H1 (cell line): ENCODE data around the gene MEF2C. TPM values are rescaled to one million over a fixed set of nuclear protein-coding genes. Genes with fewer than 3 reads are reported as not detected.

ENCODE experiments used
- CTCF ChIA-PET: fragments of 300-600 bp; sonication (Branson Sonifier 250); formaldehyde crosslinking; loops from one replicate; lab custom pipeline; 2021; ENCODE audit not compliant: partially characterized antibody; lab: Charles Lee
- POLR2A ChIA-PET: fragments of 300-600 bp; sonication (Branson Sonifier 250); formaldehyde crosslinking; loops from one replicate; lab custom pipeline; 2021; ENCODE audit warnings: inconsistent platforms; ENCODE audit not compliant: partially characterized antibody; lab: Charles Lee
- DNase-seq, 2 experiments: peaks; one replicate each; pipeline versions ENCODE4 v3.0.0 to v3.0.0-alpha.2; 2010 to 2022; ENCODE audit warnings: low spot score in 2 of 2, low read depth in 1 of 2, mixed read lengths in 1 of 2
- FAIRE-seq: peaks from 2 replicates; lab custom pipeline; 2011; peaks lifted over from hg19 to GRCh38; lab: Jason Lieb, UNC
- H2AFZ ChIP-seq: 2 replicates; pipeline ENCODE4 v1.8.1; 2012; ENCODE audit warnings: low read length, inconsistent platforms
- H2AK5ac ChIP-seq: 2 replicates; pipeline ENCODE4 v1.6.1; 2013; ENCODE audit warnings: low read depth, low read length
- H2BK120ac ChIP-seq: replicated peaks from 2 replicates; pipeline ENCODE3; 2013; ENCODE audit warnings: low read depth, low read length, inconsistent platforms
- H2BK12ac ChIP-seq: 2 replicates; pipeline ENCODE4 v1.6.1; 2013; ENCODE audit warnings: low read depth, low read length
- H2BK15ac ChIP-seq: 2 replicates; pipeline ENCODE4 v1.6.1; 2013; ENCODE audit warnings: low read length
- H2BK20ac ChIP-seq: 2 replicates; pipeline ENCODE4 v1.6.1; 2013; ENCODE audit warnings: low read length
- H2BK5ac ChIP-seq: 2 replicates; pipeline ENCODE4 v1.6.1; 2013; ENCODE audit warnings: low read depth, low read length
- H3K14ac ChIP-seq: 2 replicates; pipeline ENCODE4 v1.6.1; 2013; ENCODE audit warnings: inconsistent platforms; ENCODE audit not compliant: insufficient read length
- H3K18ac ChIP-seq: 2 replicates; pipeline ENCODE4 v1.6.1; 2013; ENCODE audit warnings: low read length; ENCODE audit errors: extremely low read depth
- H3K23ac ChIP-seq: 2 replicates; pipeline ENCODE4 v1.6.1; 2013; ENCODE audit warnings: inconsistent platforms; ENCODE audit not compliant: insufficient read length
- H3K23me2 ChIP-seq: 2 replicates; pipeline ENCODE4 v1.6.1; 2013; ENCODE audit warnings: low read depth, low read length
- H3K27ac ChIP-seq: 2 replicates; pipeline ENCODE4 v1.6.1; 2011; ENCODE audit warnings: low read depth, low read length, inconsistent platforms
- H3K27me3 ChIP-seq, 4 experiments: replicated peaks in 1 of 4; 1 replicate in 1 of 4; 2 replicates in 3 of 4; pipeline versions ENCODE4 v1.6.1 to v1.8.1; 2011 to 2013; ENCODE audit warnings: low read length in 3 of 4, mild to moderate bottlenecking in 3 of 4, inconsistent platforms in 2 of 4, mixed read lengths in 2 of 4, moderate library complexity in 1 of 4; ENCODE audit not compliant: control insufficient read depth in 3 of 4, insufficient read depth in 3 of 4; ENCODE audit errors: extremely low read depth in 1 of 4
- H3K36me3 ChIP-seq, 4 experiments: 2 replicates each; pipeline versions ENCODE4 v1.6.1 to v1.8.1; 2011 to 2013; ENCODE audit warnings: mild to moderate bottlenecking in 4 of 4, low read length in 3 of 4, moderate library complexity in 2 of 4, control low read depth in 1 of 4, inconsistent platforms in 1 of 4; ENCODE audit not compliant: insufficient read depth in 4 of 4, control insufficient read depth in 2 of 4
- H3K4ac ChIP-seq: replicated peaks from 2 replicates; pipeline ENCODE3; 2013; ENCODE audit warnings: low read length, low read depth, mixed read lengths, inconsistent platforms; ENCODE audit not compliant: insufficient read length
- H3K4me1 ChIP-seq, 4 experiments: replicated peaks in 1 of 4; 1 replicate in 1 of 4; 2 replicates in 3 of 4; pipeline versions ENCODE4 v1.6.1 to v1.8.1; 2011 to 2013; ENCODE audit warnings: low read length in 3 of 4, inconsistent platforms in 2 of 4, mixed read lengths in 1 of 4; ENCODE audit not compliant: insufficient read depth in 4 of 4, control insufficient read depth in 3 of 4
- H3K4me2 ChIP-seq, 2 experiments: 2 replicates each; pipeline versions ENCODE4 v1.6.1 to v1.8.1; 2011 to 2013; ENCODE audit warnings: low read depth in 2 of 2, low read length in 2 of 2, control low read depth in 1 of 2, inconsistent platforms in 1 of 2, mild to moderate bottlenecking in 1 of 2; ENCODE audit not compliant: insufficient read depth in 1 of 2
- H3K4me3 ChIP-seq, 4 experiments: fragments of 200-600, 300-600 bp in 1 of 4; sonication (generic), shearing (Covaris generic), sonication (Bioruptor Twin) in 1 of 4; 2 replicates each; pipeline versions ENCODE4 v1.5.1 to v1.8.1; 2011 to 2016; ENCODE audit warnings: low read length in 4 of 4, low read depth in 3 of 4, control low read depth in 2 of 4, inconsistent platforms in 2 of 4, mild to moderate bottlenecking in 2 of 4, mixed read lengths in 1 of 4, moderate library complexity in 1 of 4; ENCODE audit not compliant: insufficient read depth in 2 of 4; ENCODE audit errors: extremely low read depth in 1 of 4
- H3K56ac ChIP-seq: replicated peaks from 2 replicates; pipeline ENCODE3; 2013; ENCODE audit warnings: low read depth, mild to moderate bottlenecking, mixed read lengths, low read length, inconsistent platforms; ENCODE audit not compliant: insufficient read length
- H3K79me1 ChIP-seq: 2 replicates; pipeline ENCODE4 v1.6.1; 2013; ENCODE audit warnings: low read depth, low read length, control low read depth
- H3K79me2 ChIP-seq, 2 experiments: 2 replicates each; pipeline versions ENCODE4 v1.6.1 to v1.8.1; 2012 to 2013; ENCODE audit warnings: low read length in 2 of 2, mild to moderate bottlenecking in 2 of 2, inconsistent platforms in 1 of 2; ENCODE audit not compliant: insufficient read depth in 2 of 2, control insufficient read depth in 1 of 2
- H3K9ac ChIP-seq, 4 experiments: replicated peaks in 1 of 4; 1 replicate in 1 of 4; 2 replicates in 3 of 4; pipeline versions ENCODE4 v1.6.1 to v1.8.1; 2011 to 2013; ENCODE audit warnings: low read depth in 3 of 4, low read length in 3 of 4, control low read depth in 2 of 4, mild to moderate bottlenecking in 2 of 4, moderate library complexity in 2 of 4, inconsistent platforms in 1 of 4; ENCODE audit errors: extremely low read depth in 1 of 4
- H3K9me3 ChIP-seq, 2 experiments: 2 replicates each; pipeline versions ENCODE4 v1.6.1 to v1.8.1; 2012 to 2013; ENCODE audit warnings: mild to moderate bottlenecking in 2 of 2, moderate library complexity in 2 of 2, control low read depth in 1 of 2, inconsistent platforms in 1 of 2, low read depth in 1 of 2, low read length in 1 of 2, mixed read lengths in 1 of 2; ENCODE audit not compliant: insufficient read depth in 2 of 2
- H4K20me1 ChIP-seq, 2 experiments: replicated peaks in 1 of 2; 2 replicates each; pipeline versions ENCODE3 to v1.8.1; 2011 to 2013; ENCODE audit warnings: inconsistent platforms in 2 of 2, low read length in 2 of 2, mild to moderate bottlenecking in 1 of 2; ENCODE audit not compliant: insufficient read depth in 2 of 2, control insufficient read depth in 1 of 2
- H4K5ac ChIP-seq: 2 replicates; pipeline ENCODE4 v1.6.1; 2013; ENCODE audit warnings: low read length, low read depth, mixed read lengths, inconsistent platforms; ENCODE audit not compliant: insufficient read length
- H4K8ac ChIP-seq: 2 replicates; pipeline ENCODE4 v1.8.0; 2013; ENCODE audit warnings: mild to moderate bottlenecking, moderate library complexity, low read length, inconsistent platforms; ENCODE audit not compliant: insufficient read depth; ENCODE audit errors: extremely low read depth
- H4K91ac ChIP-seq: replicated peaks from 2 replicates; pipeline ENCODE3; 2013; ENCODE audit warnings: low read length, mixed read lengths, inconsistent platforms; ENCODE audit not compliant: insufficient read length
- SP4 ChIP-seq: IDR thresholded peaks from 2 replicates; pipeline ENCODE4 v1.6.1; 2012; ENCODE audit warnings: low read length, inconsistent platforms
- SRF ChIP-seq: IDR thresholded peaks from 2 replicates; pipeline ENCODE4 v1.6.1; 2011; ENCODE audit warnings: mild to moderate bottlenecking, low read depth, low read length, moderate library complexity
- WGBS, 2 experiments: shearing (Covaris generic) in 1 of 2; methylation state at CpG; one replicate each; pipeline versions ENCODE4 v1.1.6 to v1.1.7; 2013 to 2015; ENCODE audit warnings: low lambda C conversion rate in 2 of 2, mixed read lengths in 2 of 2, inconsistent platforms in 1 of 2, low coverage in 1 of 2, missing lambda C conversion rate in 1 of 2; ENCODE audit not compliant: insufficient replicate concordance in 2 of 2, insufficient coverage in 1 of 2, insufficient read length in 1 of 2; ENCODE audit errors: extremely low coverage in 1 of 2, missing lambda C conversion rate in 1 of 2; 5-methylcytosine and 5-hydroxymethylcytosine counted together
- polyA plus RNA-seq, 7 experiments: library from polyadenylated mRNA; depleted of rRNA in 3 of 7; stranded (reverse) in 5 of 7; unstranded in 2 of 7; fragments of >200 nt in 5 of 7; fragments of 200-250 nt in 2 of 7; gene quantifications; 1 replicate in 5 of 7; 2 replicates in 1 of 7; 4 replicates in 1 of 7; pipeline versions ENCODE4 v1.2.1 to v1.2.3, GENCODE V29; 2011 to 2013; ENCODE audit warnings: missing spikeins in 2 of 7, mixed read lengths in 2 of 7
- total RNA-seq: library from RNA; stranded (reverse); fragmentation: NEBNext Ultra II Directional; extraction: Animal tissue kit (Norgen Biotek cat#: 25700); gene quantifications from 2 replicates; pipeline ENCODE4 v1.2.1, GENCODE V29; 2021

MEF2C gene
- total and polyA plus RNA-seq, 2 of the 8 experiments (the other 6 are each of a cell fraction or from before 2014, with no cell fraction given) = 0.59 to 0.99 TPM

- H3K36me3 ChIP-seq = no peaks in the 10 kb centered on the region
- no peak overlapping the region for H2BK120ac ChIP-seq
- H3K27me3 ChIP-seq = peaks cover 0 to 1% (median 0%) of the 10 kb centered on the region in 4 experiments; a peak in 1 of 7 replicates
- no peak overlapping the region for H3K23ac ChIP-seq
- H3K27ac ChIP-seq = no peak overlapping the region
- H2BK5ac ChIP-seq = no peak overlapping the region
- TF ChIP-seq SRF (no peak), SP4 (no peak)
- H3K18ac ChIP-seq = no peak overlapping the region
- H4K20me1 ChIP-seq = no peaks in the 10 kb centered on the region
- ChIA-PET CTCF (interaction anchor here (1.3 to 5.8 kb wide), 3 partner anchors 11 to 90 kb away, joined by 3 to 38 read pairs (median 6); no protein-coding TSS in a partner anchor), POLR2A (no interaction called here)
- H3K79me2 ChIP-seq = no peaks in the 10 kb centered on the region
- FAIRE-seq (no peak), DNase-seq (no peak)
- H3K4me3 ChIP-seq = no peak overlapping the region
- no peaks in the 10 kb centered on the region for H3K9me3 ChIP-seq
- H3K14ac ChIP-seq = no peak overlapping the region
- no peak overlapping the region for H2BK15ac ChIP-seq
- no peak overlapping the region for H2BK20ac ChIP-seq
- no peaks in the 10 kb centered on the region for H3K79me1 ChIP-seq
- 91% methylated on average over 4 of the region's 4 CpGs; no CpG with 5 or more reads in 1 of the 2 experiments for WGBS, 2 experiments
- H3K9ac ChIP-seq = no peak overlapping the region
- H3K4me1 ChIP-seq = peaks cover 0 to 8% (median 4%) of the 10 kb centered on the region in 4 experiments; a peak in 6 of 7 replicates
- H2AFZ ChIP-seq = no peak overlapping the region
- H4K91ac ChIP-seq = no peak overlapping the region
- no peak overlapping the region for H3K4me2 ChIP-seq
- H3K4ac ChIP-seq = no peak overlapping the region
- no peak overlapping the region for H3K56ac ChIP-seq
- H2AK5ac ChIP-seq = no peak overlapping the region
- no peaks in the 10 kb centered on the region for H3K23me2 ChIP-seq
- no peak overlapping the region for H2BK12ac ChIP-seq
- no peak overlapping the region for H4K8ac ChIP-seq
- no peak overlapping the region for H4K5ac ChIP-seq
Measured at GRCh38 chr5:88818296-88818695, 64.7 kb downstream of the MEF2C start.
